Epidermal melanocyte (primary cell): ENCODE results near the gene ATXN3L.

Experiments used
- DNase-seq: peaks from one replicate; pipeline ENCODE4 v3.0.0; 2011; ENCODE audit warnings: low spot score; ENCODE audit not compliant: insufficient read length

Gene ATXN3L

DNA sequence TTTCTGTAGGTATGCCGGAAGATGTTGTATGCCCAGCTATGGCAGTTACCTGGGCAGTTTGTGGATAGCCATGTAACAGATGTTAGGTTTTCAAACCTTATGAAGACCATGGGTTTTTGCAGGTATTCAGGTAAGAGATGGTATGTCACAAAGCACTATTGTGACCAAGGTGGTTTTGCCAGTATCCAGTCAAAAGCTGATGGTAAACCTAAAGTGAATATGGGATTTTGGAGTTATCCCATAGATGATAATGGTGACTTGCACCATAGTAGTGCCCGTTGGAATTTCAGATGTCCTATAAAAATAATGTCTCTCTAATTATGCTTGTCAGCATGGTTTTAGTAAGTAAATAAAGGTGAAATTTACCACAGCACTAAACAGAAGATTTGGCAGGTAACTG lies at the start of gene ATXN3L:
ATXN3L (minus strand) TSS at position 101 of the 400 bp plus-strand sequence. CDS start 119 bp downstream, outside the sequence.
- DNase-seq = no peak

DNA sequence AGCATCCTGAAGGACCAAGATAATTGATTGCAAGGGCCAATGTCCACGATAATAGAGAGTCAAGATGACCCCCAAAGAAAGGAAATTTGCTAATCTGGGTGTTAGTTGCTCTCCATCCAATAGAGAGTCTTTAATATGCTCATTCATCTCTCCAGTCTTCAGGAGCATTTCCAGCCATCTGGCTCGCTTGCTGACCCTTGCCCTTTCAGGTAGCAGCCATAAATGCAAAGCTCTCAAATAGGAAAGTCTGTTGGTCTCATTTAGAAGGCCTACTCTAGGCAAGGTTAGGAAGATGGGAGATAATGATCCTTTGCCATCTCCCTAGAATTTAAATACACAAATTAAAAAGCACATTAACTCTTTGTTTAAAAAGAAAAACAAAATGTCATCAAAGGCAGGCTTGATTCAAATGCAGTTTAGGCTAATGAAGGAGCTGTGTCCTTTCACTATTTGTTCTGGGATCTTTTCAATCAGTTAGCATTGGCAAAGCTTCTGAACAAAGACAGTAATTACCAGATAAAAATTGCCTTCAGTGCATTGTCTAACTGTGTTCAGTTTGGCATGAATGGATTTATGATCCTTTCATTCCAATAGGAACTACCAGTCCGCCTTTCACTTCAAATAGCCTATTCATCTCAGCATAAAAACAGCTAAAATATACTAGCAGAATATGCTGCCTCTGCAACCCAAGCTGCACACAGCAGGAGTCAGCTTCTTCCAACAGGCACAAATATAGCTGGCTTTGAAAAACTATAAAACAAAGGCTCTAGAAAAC lies 49.6 kb upstream of the ATXN3L start:
- DNase-seq = no peak

- no peak for DNase-seq
Observed at GRCh38 chrX:13367950-13368349, 48.1 kb upstream of the ATXN3L start.

GRCh38 chrX:13366698-13367097 lies 46.8 kb upstream of the ATXN3L start:
- DNase-seq = no peak

GRCh38 chrX:13365161-13365560 lies 45.3 kb upstream of the ATXN3L start:
- no peak for DNase-seq

- DNase-seq = no peak
Observed at GRCh38 chrX:13364230-13364857, 44.5 kb upstream of the ATXN3L start.

DNA sequence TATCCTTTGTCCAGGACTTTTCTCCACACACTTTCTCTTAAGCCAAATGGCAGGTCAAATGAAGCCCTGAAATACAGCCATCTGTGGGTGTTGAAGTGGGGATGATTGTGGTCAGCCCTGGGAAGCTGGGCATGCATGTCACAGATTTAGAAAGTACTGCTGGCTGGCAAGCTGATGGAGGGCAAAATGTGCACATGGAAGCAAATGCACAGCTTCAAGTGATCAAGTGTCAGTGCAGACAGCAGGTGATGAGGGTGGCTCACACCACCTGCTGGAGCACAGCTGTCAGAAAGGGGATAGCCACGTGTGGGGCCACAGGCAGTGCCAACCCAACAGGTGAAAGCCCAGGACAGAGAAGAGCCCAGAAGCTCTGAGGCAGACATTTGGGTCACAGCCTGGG lies 40.3 kb upstream of the ATXN3L start:
- no peak for DNase-seq

- no peak for DNase-seq
Observed at GRCh38 chrX:13357925-13358324, 38.1 kb upstream of the ATXN3L start.

GRCh38 chrX:13346646-13347045 lies 26.8 kb upstream of the ATXN3L start:
- DNase-seq = no peak

DNA sequence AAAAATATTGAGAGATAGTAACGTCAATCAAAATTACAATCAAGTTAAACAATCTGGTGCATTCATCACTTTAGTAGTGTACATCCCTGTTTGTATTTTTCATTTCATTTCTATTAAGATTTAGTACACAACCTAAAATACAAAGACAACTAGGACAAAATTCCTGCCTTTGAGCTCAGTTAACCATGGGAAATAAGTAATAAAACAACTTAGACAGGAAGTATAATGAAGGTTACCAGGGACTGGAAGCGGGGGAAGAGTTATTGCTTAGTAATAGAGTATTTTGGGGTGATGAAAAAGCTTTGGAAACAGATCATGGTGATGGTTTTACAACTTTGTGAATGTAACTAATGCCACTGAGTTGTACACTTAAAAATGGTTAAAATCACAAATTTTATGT lies 25.6 kb upstream of the ATXN3L start:
- DNase-seq = no peak

DNA sequence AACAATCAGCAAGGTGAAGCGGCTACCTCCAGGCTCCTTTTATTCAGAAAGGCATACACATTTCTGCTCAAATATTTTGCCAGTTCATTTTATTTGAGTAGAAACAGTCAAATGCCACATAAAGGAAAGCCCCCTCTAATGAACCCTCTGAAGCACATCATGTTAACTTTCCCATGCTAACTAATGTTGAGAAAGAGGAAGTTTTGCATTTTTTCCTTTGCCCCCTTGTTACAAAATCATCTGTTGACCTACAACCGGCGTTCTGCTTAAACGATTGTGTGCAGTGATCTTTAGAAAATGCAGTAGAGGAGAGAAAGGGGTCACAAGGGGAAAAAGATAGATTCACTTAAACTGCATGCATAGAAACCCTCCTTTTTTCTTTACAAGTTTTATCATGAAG lies 25.2 kb upstream of the ATXN3L start:
- DNase-seq = no peak

DNA sequence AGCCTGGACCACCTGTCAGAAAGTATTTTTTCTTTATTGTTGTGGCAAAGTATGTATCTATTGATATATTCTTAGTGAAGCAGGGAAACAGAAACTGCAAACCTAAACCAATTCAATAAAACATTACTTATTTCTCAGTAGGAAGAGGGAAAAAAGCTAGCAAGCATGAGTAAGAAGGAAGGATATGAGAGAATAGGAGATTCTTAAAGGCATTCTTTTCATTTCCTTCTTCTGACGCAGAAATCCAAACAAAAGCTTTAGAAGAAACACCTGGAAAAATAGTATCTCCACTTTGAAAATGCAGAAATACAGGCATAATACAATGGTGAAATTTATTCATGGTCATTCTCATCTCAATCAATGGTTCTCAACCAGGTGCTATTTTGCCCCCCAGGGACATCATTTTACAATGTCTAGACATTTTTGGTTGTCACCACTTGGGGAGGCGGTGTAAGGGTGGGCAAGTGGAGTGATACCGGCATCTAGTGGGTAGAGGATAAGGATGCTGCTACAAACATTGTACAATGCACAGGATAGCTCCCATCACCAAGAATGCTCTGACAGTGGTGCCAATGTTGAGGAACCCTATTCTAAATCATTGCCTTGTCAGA lies 21.7 kb upstream of the ATXN3L start:
- no peak for DNase-seq

GRCh38 chrX:13340182-13340791 lies 20.4 kb upstream of the ATXN3L start:
- no peak for DNase-seq

GRCh38 chrX:13339607-13340006 lies 19.8 kb upstream of the ATXN3L start:
- no peak for DNase-seq

GRCh38 chrX:13338996-13339515 lies 19.2 kb upstream of the ATXN3L start:
- DNase-seq = no peak

GRCh38 chrX:13334491-13334890 lies 14.6 kb upstream of the ATXN3L start:
- no peak for DNase-seq

DNA sequence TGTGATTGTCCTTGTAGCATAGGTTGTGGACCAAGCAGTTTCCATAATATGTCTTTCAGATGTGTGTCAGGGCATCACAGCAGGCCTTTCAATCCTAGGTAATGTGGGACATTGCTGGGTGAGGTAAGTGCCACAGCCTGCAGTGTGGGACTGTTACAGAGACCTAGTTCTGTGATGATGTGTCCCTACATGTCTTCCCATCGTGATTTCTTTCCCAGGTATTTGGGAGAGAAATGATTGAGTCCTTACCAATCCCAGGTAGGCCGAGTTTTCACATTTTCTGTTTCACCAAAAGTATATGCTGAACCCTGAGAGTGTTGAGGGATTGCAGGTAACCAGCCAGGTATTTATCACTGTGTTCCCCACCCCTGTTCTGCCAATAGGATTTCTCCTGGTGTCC lies 10.6 kb upstream of the ATXN3L start:
- no peak for DNase-seq

GRCh38 chrX:13327666-13328065 lies 7.8 kb upstream of the ATXN3L start:
- no peak for DNase-seq

DNA sequence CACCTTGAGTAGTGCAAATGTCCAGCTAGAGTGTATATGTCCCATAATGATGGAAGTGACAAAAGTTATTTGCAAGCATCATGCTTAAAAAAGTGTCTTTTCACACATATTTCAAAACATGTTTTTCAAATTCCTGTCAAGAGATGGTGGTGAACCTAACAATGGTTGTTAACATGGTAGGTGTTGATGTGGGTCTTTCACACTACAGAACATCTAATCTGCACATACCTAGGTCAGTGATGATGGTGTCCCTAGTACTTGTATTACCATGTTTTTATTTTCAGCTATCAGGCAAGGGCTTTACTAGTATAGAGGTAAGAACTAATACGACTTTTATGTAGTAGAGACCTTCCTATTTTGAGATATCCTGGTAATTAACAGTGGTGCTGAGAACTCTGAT lies 3.4 kb upstream of the ATXN3L start:
- DNase-seq = no peak

DNA sequence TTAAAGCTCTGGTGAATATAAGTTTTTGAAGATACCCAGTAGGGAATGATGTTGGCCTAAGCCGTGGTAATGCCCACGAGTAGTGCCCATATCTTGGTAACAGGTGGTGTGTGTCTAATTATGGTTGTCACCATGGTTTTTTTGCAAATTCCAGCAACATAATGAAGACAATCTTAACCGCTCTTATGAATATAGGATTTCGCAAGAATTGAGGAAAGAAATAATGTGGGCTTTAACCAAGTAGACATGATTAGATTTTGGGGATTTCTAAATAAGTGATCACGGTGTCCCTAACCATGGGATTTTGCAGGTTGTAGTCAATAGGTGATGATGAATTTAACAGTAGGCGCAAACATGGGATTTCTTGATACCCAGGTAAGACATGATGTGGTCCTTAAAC lies 2.5 kb downstream of the ATXN3L start:
- DNase-seq = no peak

DNA sequence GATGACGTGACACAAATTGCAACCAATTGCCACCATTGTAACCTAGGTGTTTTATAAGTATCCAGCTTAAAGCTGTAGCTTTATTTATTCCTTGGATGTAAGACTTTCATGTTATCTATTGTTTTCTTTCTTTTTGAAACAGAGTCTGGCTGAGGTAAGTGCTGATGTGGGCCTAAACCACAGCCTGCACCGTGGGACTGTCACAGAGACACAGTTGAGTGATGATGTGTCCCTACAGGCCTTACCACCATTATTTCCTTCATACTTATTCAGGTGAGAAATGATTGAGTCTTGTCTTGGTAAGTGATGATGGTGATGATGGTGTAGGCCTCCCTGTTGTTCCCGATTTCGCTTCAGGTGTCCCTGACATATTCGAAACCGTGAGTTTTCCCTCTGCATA lies 8.3 kb downstream of the ATXN3L start:
- no peak for DNase-seq

GRCh38 chrX:13309631-13310030 lies 10.2 kb downstream of the ATXN3L start:
- no peak for DNase-seq
